Measurements from ENCODE around the gene AHI1. TPM values are rescaled to one million over a fixed set of nuclear protein-coding genes. Genes with fewer than 3 reads are reported as not detected.
"Not testable (repeated sequence)": the region's sequence is repeated elsewhere in the genome, so short reads cannot be mapped to it uniquely, and the experiment has no call there.

AHI1 gene
- polyA plus RNA-seq, 1 of the 3 experiments (the other 2 are of a cell fraction), result 7.3 TPM

DNA sequence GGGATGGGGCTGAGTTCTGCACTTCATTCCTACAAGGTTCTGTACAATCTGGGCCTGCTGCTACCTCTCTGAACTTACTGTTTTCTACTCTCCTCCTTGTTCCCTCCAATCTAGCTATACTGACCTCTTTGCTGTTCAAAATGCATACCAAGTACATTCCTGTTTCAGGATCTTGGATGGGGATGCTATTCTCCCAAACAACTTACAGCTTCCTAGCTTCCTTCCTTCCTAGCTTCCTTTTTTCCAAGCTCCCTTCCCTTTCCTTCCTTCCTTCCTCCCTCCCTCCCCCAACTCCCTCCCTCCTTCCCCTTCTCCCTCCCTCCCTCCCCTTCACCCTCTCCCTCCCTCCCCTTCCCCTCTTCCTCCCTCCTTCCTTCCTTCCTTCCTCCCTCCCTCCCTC lies 117.9 kb downstream of the AHI1 start:
- H3K9me2 ChIP-seq, result no peaks in the 10 kb centered on the region
- no peak overlapping the region for H3K4me2 ChIP-seq
- H3K27me3 ChIP-seq (ENCODE audit: insufficient read depth), result no peaks in the 10 kb centered on the region
- no peak overlapping the region for H3K9ac ChIP-seq
- CTCF ChIA-PET, result no interaction called here
- H3K9me3 ChIP-seq, result no peaks in the 10 kb centered on the region
- no peaks in the 10 kb centered on the region for H3K36me3 ChIP-seq (replicated peaks in 1 of 2; ENCODE audit: control insufficient read depth in 1 of 2, insufficient read depth in 2 of 2, low read length in 1 of 2)
- no peak for TF ChIP-seq USF1 (IDR thresholded peaks at IDR 0.05; ENCODE audit: borderline replicate concordance, low read depth)
- TF ChIP-seq MEF2A (IDR thresholded peaks at IDR 0.05; ENCODE audit: borderline replicate concordance, low read depth), result no peak
- TF ChIP-seq RXRA (IDR thresholded peaks at IDR 0.05; ENCODE audit: borderline replicate concordance, low read depth), result no peak
- no peak for TF ChIP-seq RCOR1 (IDR thresholded peaks at IDR 0.05; ENCODE audit: low read length)
- TF ChIP-seq FOXJ3 (CRISPR knock-in tag; IDR thresholded peaks at IDR 0.05), result no peak
- POLR2A ChIA-PET, result no interaction called here
- no peaks in the 10 kb centered on the region; a peak in 1 of 4 replicates for H3K4me1 ChIP-seq (ENCODE audit: control insufficient read depth in 1 of 2, insufficient read depth in 2 of 2, low read depth in 1 of 2, low read length in 1 of 2)
- H3F3A ChIP-seq (replicated peaks; ENCODE audit: insufficient read depth), result no peaks in the 10 kb centered on the region
- no peak overlapping the region for H3K27ac ChIP-seq (ENCODE audit: low read depth in 2 of 2, low read length in 1 of 2)
- no peaks in the 10 kb centered on the region for H4K20me1 ChIP-seq (ENCODE audit: insufficient read depth)
- H3K79me2 ChIP-seq (ENCODE audit: insufficient read depth), result no peaks in the 10 kb centered on the region
- DNase-seq, result no peak
- no peak overlapping the region for H2AFZ ChIP-seq (ENCODE audit: low read depth)
- H3K4me3 ChIP-seq (ENCODE audit: low read depth in 2 of 2, low read length in 1 of 2), result no peak overlapping the region

GRCh38 chr6:135372758-135373157 lies 124.8 kb downstream of the AHI1 start:
- Histone ChIP-seq H3K9me3 (no peaks in the 10 kb centered on the region), H3K9ac (no peak overlapping the region), H3K4me3 (ENCODE audit: low read depth in 2 of 2, low read length in 1 of 2) (no peak overlapping the region), H3K36me3 (replicated peaks in 1 of 2; ENCODE audit: control insufficient read depth in 1 of 2, insufficient read depth in 2 of 2, low read length in 1 of 2) (peaks cover 0 to 7% of the 10 kb centered on the region in 2 experiments), H3K27me3 (ENCODE audit: insufficient read depth) (no peaks in the 10 kb centered on the region), H4K20me1 (ENCODE audit: insufficient read depth) (no peaks in the 10 kb centered on the region), H3K4me2 (no peak overlapping the region), H3K79me2 (ENCODE audit: insufficient read depth) (no peaks in the 10 kb centered on the region), H3K9me2 (no peaks in the 10 kb centered on the region), H3K27ac (ENCODE audit: low read depth in 2 of 2, low read length in 1 of 2) (0 out of 4 replicates have a peak overlapping the region, but pooled peaks of 1 of the 2 experiments have one; percentile 24), H3F3A (replicated peaks; ENCODE audit: insufficient read depth) (no peaks in the 10 kb centered on the region), H2AFZ (ENCODE audit: low read depth) (no peak overlapping the region; the same call in 1 of the 2 replicates), H3K4me1 (ENCODE audit: control insufficient read depth in 1 of 2, insufficient read depth in 2 of 2, low read depth in 1 of 2, low read length in 1 of 2) (0 out of 4 replicates have a peak, but pooled peaks cover 0 to 4% of the 10 kb centered on the region in 2 experiments)
- CTCF ChIA-PET, result interaction anchor here (0.9 kb wide), 1 partner anchor 111 kb away, joined by 3 read pairs; no protein-coding TSS in a partner anchor
- no peak for DNase-seq
- WGBS (ENCODE audit: low lambda C conversion rate), result 51% methylated on average over 2 of the region's 2 CpGs
- POLR2A ChIA-PET, result no interaction called here
- TF ChIP-seq, protein P1, sequence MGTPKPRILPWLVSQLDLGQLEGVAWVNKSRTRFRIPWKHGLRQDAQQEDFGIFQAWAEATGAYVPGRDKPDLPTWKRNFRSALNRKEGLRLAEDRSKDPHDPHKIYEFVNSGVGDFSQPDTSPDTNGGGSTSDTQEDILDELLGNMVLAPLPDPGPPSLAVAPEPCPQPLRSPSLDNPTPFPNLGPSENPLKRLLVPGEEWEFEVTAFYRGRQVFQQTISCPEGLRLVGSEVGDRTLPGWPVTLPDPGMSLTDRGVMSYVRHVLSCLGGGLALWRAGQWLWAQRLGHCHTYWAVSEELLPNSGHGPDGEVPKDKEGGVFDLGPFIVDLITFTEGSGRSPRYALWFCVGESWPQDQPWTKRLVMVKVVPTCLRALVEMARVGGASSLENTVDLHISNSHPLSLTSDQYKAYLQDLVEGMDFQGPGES (IDR thresholded peaks at IDR 0.05; ENCODE audit: low read depth, low read length), result no peak
- TF ChIP-seq ZBTB33 (IDR thresholded peaks at IDR 0.05; ENCODE audit: borderline replicate concordance, low read depth) (no peak), RFX5 (IDR thresholded peaks at IDR 0.05; ENCODE audit: low read length) (no peak), EP300 (IDR thresholded peaks at IDR 0.05; ENCODE audit: borderline replicate concordance in 1 of 2, low read depth in 1 of 2, low read length in 1 of 2) (no peak), POLR2AphosphoS5 (IDR thresholded peaks at IDR 0.05; ENCODE audit: low read depth, low read length) (no peak), EZH2phosphoT487 (IDR thresholded peaks at IDR 0.05; ENCODE audit: borderline replicate concordance, low read depth) (no peak), TCF12 (IDR thresholded peaks at IDR 0.05) (0 out of 2 replicates have a peak, but pooled peaks have one; percentile 16), FOSL2 (IDR thresholded peaks at IDR 0.05; ENCODE audit: borderline replicate concordance, low read depth) (peak; percentile 51; the same call in 1 of the 2 replicates), ELF1 (IDR thresholded peaks at IDR 0.05) (no peak), TEAD4 (IDR thresholded peaks at IDR 0.05; ENCODE audit: borderline replicate concordance, insufficient read depth) (no peak)

GRCh38 chr6:135363622-135364021 lies 133.9 kb downstream of the AHI1 start:
- H3K9me3 ChIP-seq; H4K20me1 ChIP-seq (ENCODE audit: insufficient read depth); H3K4me3 ChIP-seq (ENCODE audit: low read depth in 2 of 2, low read length in 1 of 2); H3K79me2 ChIP-seq (ENCODE audit: insufficient read depth); H3K9me2 ChIP-seq; H3K9ac ChIP-seq; H2AFZ ChIP-seq (ENCODE audit: low read depth); DNase-seq; POLR2A ChIA-PET; H3K27me3 ChIP-seq (ENCODE audit: insufficient read depth); H3K4me1 ChIP-seq (ENCODE audit: control insufficient read depth in 1 of 2, insufficient read depth in 2 of 2, low read depth in 1 of 2, low read length in 1 of 2); H3K4me2 ChIP-seq; H3K27ac ChIP-seq (ENCODE audit: low read depth in 2 of 2, low read length in 1 of 2); CTCF ChIA-PET: not testable (repeated sequence)
- peaks cover 0 to 14% of the 10 kb centered on the region in 2 experiments for H3K36me3 ChIP-seq (replicated peaks in 1 of 2; ENCODE audit: control insufficient read depth in 1 of 2, insufficient read depth in 2 of 2, low read length in 1 of 2)
- peaks cover 24% of the 10 kb centered on the region for H3F3A ChIP-seq (replicated peaks; ENCODE audit: insufficient read depth)
- no CpG with 5 or more reads among the region's 39 CpGs for WGBS (ENCODE audit: low lambda C conversion rate)
